Body of pancreas (tissue), 4 donors: Measurements from ENCODE around the gene LACTBL1. TPM values are rescaled to one million over a fixed set of nuclear protein-coding genes. Genes with fewer than 3 reads are reported as not detected.
"Not testable (repeated sequence)": the region's sequence is repeated elsewhere in the genome, so short reads cannot be mapped to it uniquely, and the experiment has no call there.

Experiments
- ATAC-seq: fragments of 150-250 bp; one replicate; pipeline ENCODE4 v1.9.1; 2016
- DNase-seq, 4 donors: peaks; one replicate each; pipeline ENCODE4 v3.0.0-alpha.2; 2019
- H3K27ac ChIP-seq, 4 donors: fragments of 200-600 bp; sonication (generic); 1 replicate in 3 of 4; 2 replicates in 1 of 4; pipeline versions ENCODE4 v1.5.1 to v1.6.1; 2016 to 2019; ENCODE audit warnings: mild to moderate bottlenecking in 1 of 4, mixed read lengths in 1 of 4, moderate library complexity in 1 of 4
- H3K27me3 ChIP-seq, 2 donors: fragments of 200-600 bp; sonication (generic); one replicate each; pipeline ENCODE4 v1.6.0; 2016; ENCODE audit warnings: mild to moderate bottlenecking in 1 of 2
- H3K36me3 ChIP-seq, 2 donors: fragments of 200-600 bp; sonication (generic); replicated peaks in 1 of 2; 2 replicates each; pipeline ENCODE4 v1.5.1; 2016; ENCODE audit warnings: low read depth in 2 of 2; ENCODE audit not compliant: insufficient read depth in 1 of 2
- H3K4me1 ChIP-seq: fragments of 200-600 bp; sonication (generic); one replicate; pipeline ENCODE4 v1.6.0; 2016
- H3K4me3 ChIP-seq, 2 donors: fragments of 200-600 bp; sonication (generic); 1 replicate in 1 of 2; 2 replicates in 1 of 2; pipeline ENCODE4 v1.5.1; 2016 to 2019
- H3K9me3 ChIP-seq, 3 donors: fragments of 200-600 bp; sonication (generic); 1 replicate in 2 of 3; 2 replicates in 1 of 3; pipeline ENCODE4 v1.5.1; 2016
- POLR2A ChIP-seq, 3 donors: fragments of 450-650 bp; IDR thresholded peaks; one replicate each; pipeline ENCODE4 v1.6.1; 2016; ENCODE audit warnings: antibody characterized with exemption in 3 of 3, mild to moderate bottlenecking in 2 of 3
- WGBS, 2 donors: methylation state at CpG; one replicate each; pipeline ENCODE4 v1.1.5; 2017; 5-methylcytosine and 5-hydroxymethylcytosine counted together
- intact Hi-C: fragments of 100-400 bp; cut with DNase I; formaldehyde crosslinking; loops from one replicate; pipeline ENCODE4 v1.15.1; 2023
- total RNA-seq, 2 donors: library from RNA; depleted of rRNA; stranded (reverse); fragments of >200 nt; gene quantifications; one replicate each; pipeline ENCODE4 v1.1.0, GENCODE V29; 2016
- TF ChIP-seq, protein P1 (sequence below), 7 experiments: fragments of 450-650 bp in 4 of 7; fragments of 200-600 bp in 3 of 7; sonication (generic) in 3 of 7; IDR thresholded peaks; one replicate each; pipeline ENCODE4 v1.5.1; 2016 to 2019; ENCODE audit warnings: antibody characterized with exemption in 7 of 7

The LACTBL1 gene
- total RNA-seq, 2 donors from 2014 or later = not detected

DNA sequence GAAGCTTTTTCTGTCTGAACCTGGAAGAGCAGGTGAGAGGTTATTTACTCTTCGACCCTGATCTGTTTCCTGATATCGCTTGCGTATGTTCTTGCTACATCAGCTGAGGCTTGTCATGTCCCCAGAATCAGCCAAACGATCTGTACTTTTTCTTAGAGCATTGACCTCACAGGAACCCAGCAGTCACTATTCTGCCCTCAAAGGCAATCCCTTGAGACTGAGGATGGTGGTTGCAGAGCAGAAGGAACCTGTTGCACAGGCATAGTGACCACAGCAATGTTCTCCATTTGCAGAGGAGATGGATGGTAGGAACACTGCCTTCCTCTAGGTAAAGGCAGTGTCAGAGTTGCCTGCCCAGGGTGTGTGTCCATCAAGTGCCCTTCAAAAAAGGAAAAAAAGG is 11.3 kb upstream of the LACTBL1 start:
- ATAC-seq (no peak), DNase-seq (no peak)
- Histone ChIP-seq H3K27me3 (no peaks in the 10 kb centered on the region), H3K9me3 (no peaks in the 10 kb centered on the region), H3K4me3 (no peak overlapping the region), H3K36me3 (no peaks in the 10 kb centered on the region), H3K4me1 (no peaks in the 10 kb centered on the region), H3K27ac (no peak overlapping the region)
- intact Hi-C loops = no loop called here
- TF ChIP-seq, protein P1, sequence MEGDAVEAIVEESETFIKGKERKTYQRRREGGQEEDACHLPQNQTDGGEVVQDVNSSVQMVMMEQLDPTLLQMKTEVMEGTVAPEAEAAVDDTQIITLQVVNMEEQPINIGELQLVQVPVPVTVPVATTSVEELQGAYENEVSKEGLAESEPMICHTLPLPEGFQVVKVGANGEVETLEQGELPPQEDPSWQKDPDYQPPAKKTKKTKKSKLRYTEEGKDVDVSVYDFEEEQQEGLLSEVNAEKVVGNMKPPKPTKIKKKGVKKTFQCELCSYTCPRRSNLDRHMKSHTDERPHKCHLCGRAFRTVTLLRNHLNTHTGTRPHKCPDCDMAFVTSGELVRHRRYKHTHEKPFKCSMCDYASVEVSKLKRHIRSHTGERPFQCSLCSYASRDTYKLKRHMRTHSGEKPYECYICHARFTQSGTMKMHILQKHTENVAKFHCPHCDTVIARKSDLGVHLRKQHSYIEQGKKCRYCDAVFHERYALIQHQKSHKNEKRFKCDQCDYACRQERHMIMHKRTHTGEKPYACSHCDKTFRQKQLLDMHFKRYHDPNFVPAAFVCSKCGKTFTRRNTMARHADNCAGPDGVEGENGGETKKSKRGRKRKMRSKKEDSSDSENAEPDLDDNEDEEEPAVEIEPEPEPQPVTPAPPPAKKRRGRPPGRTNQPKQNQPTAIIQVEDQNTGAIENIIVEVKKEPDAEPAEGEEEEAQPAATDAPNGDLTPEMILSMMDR (IDR thresholded peaks at IDR 0.05) = no peak
- no peak for TF ChIP-seq POLR2A (IDR thresholded peaks at IDR 0.05)
- WGBS, 2 donors = 63 to 67% methylated on average over 4 of the region's 4 CpGs

DNA sequence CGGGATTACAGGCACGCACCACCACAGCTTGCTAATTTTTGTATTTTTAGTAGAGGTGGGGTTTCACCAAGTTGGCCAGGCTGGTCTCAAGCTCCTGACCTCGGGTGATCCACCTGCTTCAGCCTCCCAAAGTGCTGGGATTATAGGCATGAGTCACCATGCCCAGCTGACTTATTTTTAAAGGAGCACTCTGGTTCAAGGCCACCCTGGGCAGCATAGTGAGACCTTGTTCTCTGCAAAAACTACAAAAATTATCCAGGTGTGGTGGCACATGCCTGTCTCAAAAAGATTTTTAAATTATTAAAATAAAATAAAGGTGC is 7.8 kb upstream of the LACTBL1 start:
- H3K9me3 ChIP-seq, DNase-seq, H3K4me1 ChIP-seq, H3K4me3 ChIP-seq, H3K27me3 ChIP-seq, intact Hi-C loops, H3K36me3 ChIP-seq, ATAC-seq, H3K27ac ChIP-seq: not testable (repeated sequence)
- whole genome bisulfite sequencing, 2 donors = 40 to 66% methylated on average over 1 to 3 of the region's 3 CpGs

DNA sequence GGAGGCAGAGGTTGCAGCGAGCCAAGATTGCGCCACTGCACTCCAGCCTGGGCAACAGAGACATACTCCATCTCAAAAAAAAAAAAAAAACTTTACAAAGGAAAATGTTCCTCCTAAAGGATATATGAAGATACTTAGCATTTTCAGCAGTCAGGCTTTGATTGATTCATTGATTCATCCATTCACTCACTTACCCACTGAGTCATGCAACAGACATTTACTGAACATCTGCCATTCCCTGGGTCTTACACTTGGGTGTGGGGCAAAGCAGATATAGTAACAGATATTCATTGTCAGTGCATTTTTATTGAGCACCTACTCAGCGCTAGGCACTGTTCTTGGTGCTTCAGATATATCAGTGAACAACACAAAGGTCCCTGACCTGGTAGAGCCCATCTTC is 5.6 kb upstream of the LACTBL1 start:
- WGBS, 2 donors = 82 to 88% methylated on average over 3 of the region's 3 CpGs
- ATAC-seq (no peak), DNase-seq (no peak)
- H3K27ac ChIP-seq = no peak overlapping the region
- no peaks in the 10 kb centered on the region for H3K36me3 ChIP-seq
- intact Hi-C loops = loop anchor here (10.0 kb wide), 1 partner anchor 207 kb away; no protein-coding TSS in a partner anchor
- TF ChIP-seq POLR2A (IDR thresholded peaks at IDR 0.05) = no peak
- TF ChIP-seq, protein P1 (IDR thresholded peaks at IDR 0.05) = no peak
- H3K9me3 ChIP-seq = no peaks in the 10 kb centered on the region
- no peaks in the 10 kb centered on the region for H3K4me1 ChIP-seq
- H3K4me3 ChIP-seq = no peak overlapping the region
- no peaks in the 10 kb centered on the region for H3K27me3 ChIP-seq

DNA sequence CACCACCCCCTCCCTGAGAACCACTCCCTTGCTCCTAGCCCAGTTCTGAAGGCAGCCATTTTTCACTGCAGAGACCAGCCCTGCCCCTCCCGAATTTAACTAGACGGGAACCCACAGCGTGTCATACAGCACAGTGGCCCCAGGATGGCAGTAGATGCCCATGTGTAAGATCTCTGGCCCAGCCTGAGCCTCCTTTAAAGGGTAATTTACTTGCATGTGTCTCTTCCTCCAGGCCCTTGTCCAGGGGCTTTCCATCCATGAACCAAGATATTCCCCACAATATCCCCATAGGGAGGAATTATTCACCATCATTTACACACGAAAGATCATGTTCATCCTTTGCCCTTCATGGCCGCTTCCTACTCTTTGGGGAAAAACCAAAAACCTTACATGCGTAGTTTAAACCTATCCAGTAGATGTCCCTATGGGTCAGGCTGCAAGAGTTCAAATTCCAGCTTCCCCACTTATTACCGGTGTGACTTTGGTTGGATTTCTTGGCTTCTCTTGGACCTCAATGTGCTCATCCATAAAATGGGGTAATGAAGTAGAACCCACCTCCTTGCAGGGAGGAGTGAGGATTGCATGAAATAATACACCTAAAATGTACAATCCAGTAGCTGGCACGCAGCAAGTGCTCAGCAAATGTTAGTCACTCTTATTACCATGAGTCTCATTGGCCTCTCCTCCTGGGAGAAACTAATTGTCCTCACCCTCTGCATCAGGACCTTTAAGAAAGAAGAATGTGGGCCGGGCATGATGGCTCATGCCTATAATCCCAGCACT is 4.0 kb upstream of the LACTBL1 start:
- no peaks in the 10 kb centered on the region for H3K4me1 ChIP-seq
- H3K9me3 ChIP-seq = no peaks in the 10 kb centered on the region
- 32 to 49% methylated on average over 7 to 9 of the region's 9 CpGs for WGBS, 2 donors
- no peaks in the 10 kb centered on the region for H3K36me3 ChIP-seq
- intact Hi-C loops = loop anchor here (10.0 kb wide), 1 partner anchor 208 kb away; no protein-coding TSS in a partner anchor
- H3K27me3 ChIP-seq = no peaks in the 10 kb centered on the region
- H3K27ac ChIP-seq = no peak overlapping the region
- ATAC-seq (peak; percentile 93), DNase-seq (peak; percentile 61 to 77 (median 68))
- TF ChIP-seq, protein P1 (IDR thresholded peaks at IDR 0.05) = peak; percentile 50 to 88 (median 70)
- TF ChIP-seq POLR2A (IDR thresholded peaks at IDR 0.05) = no peak
- H3K4me3 ChIP-seq = no peak overlapping the region

DNA sequence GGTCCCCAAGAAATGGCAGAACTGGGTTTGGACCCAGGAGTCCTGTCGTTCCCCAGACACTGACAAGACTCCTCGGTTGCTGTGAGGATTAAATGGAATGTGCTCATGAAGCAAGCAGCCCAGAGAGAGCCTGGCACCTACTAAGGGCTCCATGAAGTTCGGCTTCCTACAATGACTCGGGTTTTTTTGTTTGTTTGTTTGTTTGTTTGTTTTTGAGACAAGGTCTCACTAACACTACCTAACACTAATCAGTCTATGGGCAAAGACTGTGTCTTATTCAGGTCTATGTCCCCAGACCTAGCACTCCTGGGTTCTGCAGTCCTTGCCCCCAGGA is 3.4 kb upstream of the LACTBL1 start:
- no peaks in the 10 kb centered on the region for H3K9me3 ChIP-seq
- H3K4me3 ChIP-seq = no peak overlapping the region
- WGBS, 2 donors = 42 to 44% methylated on average over 4 of the region's 4 CpGs
- no peaks in the 10 kb centered on the region for H3K36me3 ChIP-seq
- no peaks in the 10 kb centered on the region for H3K27me3 ChIP-seq
- TF ChIP-seq, protein P1 (IDR thresholded peaks at IDR 0.05) = no peak
- no peak for TF ChIP-seq POLR2A (IDR thresholded peaks at IDR 0.05)
- DNase-seq (no peak), ATAC-seq (no peak)
- no peaks in the 10 kb centered on the region for H3K4me1 ChIP-seq
- intact Hi-C loops = loop anchor here (10.0 kb wide), 1 partner anchor 209 kb away; no protein-coding TSS in a partner anchor
- no peak overlapping the region for H3K27ac ChIP-seq
